M059J (cell line): Measurements from ENCODE around the gene DPM2. TPM values are rescaled to one million over a fixed set of nuclear protein-coding genes. Genes with fewer than 3 reads are reported as not detected.

Source experiments
- DNase-seq: peaks from one replicate; pipeline ENCODE4 v3.0.0-alpha.2; 2012; ENCODE audit warnings: low read depth
- total RNA-seq: library from RNA; depleted of rRNA; stranded (reverse); fragments of >200 nt; shearing (Covaris generic); gene quantifications from 2 replicates; pipeline ENCODE4 v1.2.3, GENCODE V29; 2014

DPM2 gene
- total RNA-seq, 1 experiment from 2014 or later, result 53.8 TPM

- peak; percentile 100 for DNase-seq
These were observed 18.3 kb downstream of the DPM2 start for GRCh38 chr9:127919253-127919815.

DNA sequence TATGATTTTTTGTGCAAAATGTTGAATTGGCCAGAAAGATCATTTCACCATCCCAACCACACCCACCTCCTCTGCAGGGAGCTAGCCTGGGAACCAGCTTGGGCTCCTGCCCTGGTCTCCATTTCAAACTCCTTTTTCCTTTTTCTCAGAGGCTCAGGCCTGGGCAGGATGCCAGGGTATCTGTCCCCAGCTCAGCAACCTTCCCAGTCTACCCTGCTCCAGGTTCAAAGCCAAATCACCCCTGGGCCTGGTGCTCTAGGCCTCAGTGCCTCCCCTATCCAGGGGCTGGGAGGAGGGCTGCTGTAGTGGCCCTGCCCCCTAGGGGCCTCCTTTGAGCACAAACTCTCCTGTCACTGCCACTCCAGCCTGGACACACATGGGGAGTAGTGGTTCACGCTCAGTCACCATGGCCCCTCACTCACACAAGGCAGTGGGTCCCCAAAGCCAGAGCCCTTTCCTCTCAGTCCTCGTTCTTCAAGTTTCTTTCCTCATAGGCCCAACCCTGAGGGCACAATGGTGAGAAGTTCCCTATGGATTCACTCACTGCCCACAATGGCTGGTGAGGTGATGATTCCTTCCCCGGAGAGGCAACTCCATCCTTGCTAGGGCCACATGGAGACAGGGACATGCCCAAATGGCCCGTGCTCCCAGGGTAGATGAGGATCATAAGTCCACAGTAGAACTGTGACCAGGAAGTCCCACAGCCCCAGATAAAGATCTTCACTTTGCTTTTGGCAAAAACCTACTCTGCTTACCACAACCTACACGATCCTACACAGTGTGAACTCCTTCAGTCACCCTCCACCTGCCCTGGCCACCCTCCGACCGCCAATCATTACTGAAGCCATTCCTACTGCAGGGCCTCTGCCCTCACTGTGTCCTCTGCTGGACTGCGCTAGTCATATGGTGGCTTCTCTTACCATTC, 19.2 kb downstream of the DPM2 start:
- peak; percentile 73 for DNase-seq

- no peak for DNase-seq
These were observed 20.1 kb downstream of the DPM2 start for GRCh38 chr9:127917603-127918002.

- peak; percentile 80 for DNase-seq
These were observed 20.7 kb downstream of the DPM2 start, which contains the start of gene ST6GALNAC4 for GRCh38 chr9:127916720-127917581. Gene ST6GALNAC4, minus strand, starts transcription at chr9:127917041. Its CDS starts 622 bp downstream, at chr9:127916419.

- no peak for DNase-seq
These were observed 21.6 kb downstream of the DPM2 start for GRCh38 chr9:127915801-127916719.

DNA sequence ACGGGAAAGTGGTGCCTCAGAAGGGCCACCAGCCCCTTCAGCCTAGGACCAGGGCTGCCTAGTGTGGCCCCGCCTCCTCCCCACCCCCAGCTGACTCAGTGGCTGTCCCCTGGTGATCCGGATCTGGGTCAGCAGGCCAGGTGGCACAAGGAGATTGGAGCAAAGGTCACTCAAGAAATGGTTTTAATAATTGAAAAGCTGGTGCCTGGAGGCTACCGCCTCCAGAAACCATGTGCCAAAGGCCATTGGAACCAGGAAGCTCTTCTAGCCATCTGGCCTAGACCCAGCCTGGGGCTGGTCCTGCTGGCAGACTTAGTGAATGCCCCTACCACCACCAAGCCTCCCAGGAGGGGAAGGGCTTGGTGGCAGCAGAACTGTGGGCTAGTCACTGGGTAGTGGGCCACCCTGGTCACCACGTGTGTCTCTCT, 22.3 kb downstream of the DPM2 start:
- no peak for DNase-seq

DNA sequence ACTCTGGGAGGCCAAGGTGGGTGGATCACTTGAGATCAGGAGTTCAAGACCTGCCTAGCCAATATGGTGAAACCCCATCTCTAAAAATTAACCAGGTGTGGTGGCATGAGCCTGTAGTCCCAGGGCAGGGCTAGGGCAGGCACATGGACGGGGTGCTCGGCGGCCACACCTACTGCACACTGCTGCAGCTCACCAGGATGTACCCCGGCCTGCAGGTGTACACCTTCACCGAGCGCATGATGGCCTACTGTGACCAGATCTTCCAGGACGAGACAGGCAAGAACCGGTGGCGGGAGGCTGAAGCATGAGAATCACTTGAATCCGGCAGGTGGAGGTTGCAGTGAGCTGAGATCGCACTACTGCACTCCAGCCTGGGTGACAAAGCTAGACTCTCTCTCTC, 24.0 kb downstream of the DPM2 start:
- DNase-seq, result no peak

GRCh38 chr9:127912882-127913281, 24.8 kb downstream of the DPM2 start:
- no peak for DNase-seq

GRCh38 chr9:127912296-127912695, 25.4 kb downstream of the DPM2 start:
- DNase-seq, result no peak

DNA sequence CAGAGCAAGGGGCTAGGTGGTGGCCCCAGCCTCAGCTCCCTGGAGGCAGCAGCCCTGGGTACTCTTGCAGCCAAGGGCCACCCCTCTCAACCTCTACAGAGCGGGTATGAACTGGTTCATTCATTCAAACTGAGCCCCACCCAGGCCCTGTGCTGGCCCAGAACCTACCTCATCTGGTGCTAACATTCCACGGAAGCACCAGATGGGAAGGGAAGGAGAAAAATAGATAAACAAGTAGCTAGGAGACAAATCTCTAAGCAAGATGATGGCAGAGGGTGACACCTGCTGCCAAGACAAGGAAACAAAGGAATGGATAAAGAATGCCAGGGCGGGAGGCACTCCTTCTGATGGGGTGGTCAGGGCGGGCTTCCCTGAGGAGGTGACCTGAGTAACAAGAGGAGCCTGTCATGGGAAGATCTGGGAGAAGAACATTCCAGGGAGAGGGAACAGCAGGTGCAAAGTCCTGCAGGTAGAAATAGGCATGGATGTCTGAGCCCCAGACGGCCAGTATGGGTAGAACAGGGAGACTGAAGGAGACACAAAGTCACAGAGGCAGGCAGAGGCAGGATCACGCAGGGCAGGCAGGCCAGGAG, 26.9 kb downstream of the DPM2 start:
- peak; percentile 67 for DNase-seq

- no peak for DNase-seq
These were observed 27.8 kb downstream of the DPM2 start for GRCh38 chr9:127909839-127910273.

DNA sequence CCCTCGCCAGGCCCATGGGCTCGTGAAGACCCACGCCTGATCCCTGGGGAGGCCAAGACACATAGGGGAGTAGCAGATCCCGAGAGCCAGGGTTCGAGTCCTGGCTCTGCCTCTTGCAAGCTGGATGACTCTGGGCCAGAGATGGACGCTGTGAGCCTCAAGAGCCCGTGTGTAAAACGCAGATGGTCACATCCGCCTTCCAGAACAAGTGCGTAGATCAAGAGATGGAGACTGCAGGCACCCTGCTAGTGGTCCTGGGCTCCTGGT, 29.1 kb downstream of the DPM2 start:
- no peak for DNase-seq

- DNase-seq, result no peak
These were observed 29.6 kb downstream of the DPM2 start for GRCh38 chr9:127907867-127908659.

DNA sequence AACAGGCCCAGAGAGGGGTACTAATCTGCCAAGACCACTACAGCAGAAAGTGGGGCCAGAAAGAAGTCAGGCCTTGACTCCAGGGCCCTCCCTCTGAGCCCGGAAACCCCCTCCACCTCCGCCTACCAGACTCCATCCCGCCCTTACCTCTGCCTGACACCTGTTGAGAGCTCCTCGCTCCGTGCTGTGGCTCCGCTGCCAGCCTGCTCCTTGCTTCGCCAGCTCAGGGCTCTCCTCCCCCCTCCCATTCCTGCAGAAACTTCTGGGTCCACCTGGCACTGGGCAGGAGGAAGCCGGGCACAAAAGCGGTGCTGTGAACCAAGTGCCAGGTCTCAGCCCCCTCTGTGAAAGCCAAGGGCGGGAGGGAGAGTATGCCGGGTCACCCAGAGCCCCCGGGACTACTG, 31.9 kb downstream of the DPM2 start:
- no peak for DNase-seq

- no peak for DNase-seq
These were observed 32.5 kb downstream of the DPM2 start for GRCh38 chr9:127905004-127905728.

- no peak for DNase-seq
These were observed 33.1 kb downstream of the DPM2 start for GRCh38 chr9:127904561-127905003.

DNA sequence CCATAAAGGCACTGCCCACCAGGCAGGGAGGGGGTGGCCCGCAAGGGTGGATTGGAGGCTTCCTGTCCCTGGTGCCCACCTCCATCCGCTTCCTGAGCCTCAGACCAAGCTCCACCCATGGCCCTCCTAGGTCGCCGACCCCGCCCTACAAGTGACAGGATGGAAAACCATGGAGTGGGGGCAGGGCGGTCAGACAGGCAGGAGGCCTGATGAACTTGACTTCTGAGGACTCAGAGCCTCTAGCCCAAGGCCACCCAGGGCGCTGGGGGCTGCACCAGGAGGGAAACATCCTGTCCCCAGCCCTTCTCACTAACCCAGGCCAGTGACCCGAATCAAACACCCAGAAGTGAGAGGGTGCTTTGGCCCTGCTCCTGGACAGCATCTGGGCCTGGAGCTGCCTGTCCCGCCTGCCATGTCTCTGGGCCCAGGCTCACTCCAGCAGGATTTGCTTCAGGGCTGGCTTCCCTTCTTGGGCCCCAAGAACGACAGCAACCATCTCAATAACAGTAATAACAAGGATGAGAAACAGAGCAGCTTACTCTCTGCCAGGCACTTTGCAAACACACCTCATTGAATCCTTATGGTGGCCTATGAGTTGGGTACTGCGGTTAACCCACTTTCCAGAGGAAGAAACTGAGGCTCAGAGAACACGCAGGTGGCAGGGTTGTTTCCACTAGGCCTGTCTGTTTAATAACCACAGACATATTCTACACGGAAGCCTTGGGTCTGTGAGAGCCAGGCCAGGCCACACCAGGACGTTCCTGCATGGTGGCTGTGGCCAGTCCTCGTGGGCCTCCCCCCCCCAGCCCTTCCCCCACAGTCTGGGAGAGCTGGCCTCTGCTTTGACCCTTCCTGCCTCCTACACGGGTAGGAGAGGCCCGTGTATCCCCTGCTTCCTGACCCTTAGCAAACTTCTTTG, 33.8 kb downstream of the DPM2 start:
- no peak for DNase-seq
